NCI-H2196 (cell line): ENCODE data around the gene SCGB3A1.

Source experiments
- DNase-seq: peaks from one replicate; lab custom pipeline; 2025; ENCODE audit not compliant: unreplicated experiment; lab: John Stamatoyannopoulos, UW

SCGB3A1 gene

DNA sequence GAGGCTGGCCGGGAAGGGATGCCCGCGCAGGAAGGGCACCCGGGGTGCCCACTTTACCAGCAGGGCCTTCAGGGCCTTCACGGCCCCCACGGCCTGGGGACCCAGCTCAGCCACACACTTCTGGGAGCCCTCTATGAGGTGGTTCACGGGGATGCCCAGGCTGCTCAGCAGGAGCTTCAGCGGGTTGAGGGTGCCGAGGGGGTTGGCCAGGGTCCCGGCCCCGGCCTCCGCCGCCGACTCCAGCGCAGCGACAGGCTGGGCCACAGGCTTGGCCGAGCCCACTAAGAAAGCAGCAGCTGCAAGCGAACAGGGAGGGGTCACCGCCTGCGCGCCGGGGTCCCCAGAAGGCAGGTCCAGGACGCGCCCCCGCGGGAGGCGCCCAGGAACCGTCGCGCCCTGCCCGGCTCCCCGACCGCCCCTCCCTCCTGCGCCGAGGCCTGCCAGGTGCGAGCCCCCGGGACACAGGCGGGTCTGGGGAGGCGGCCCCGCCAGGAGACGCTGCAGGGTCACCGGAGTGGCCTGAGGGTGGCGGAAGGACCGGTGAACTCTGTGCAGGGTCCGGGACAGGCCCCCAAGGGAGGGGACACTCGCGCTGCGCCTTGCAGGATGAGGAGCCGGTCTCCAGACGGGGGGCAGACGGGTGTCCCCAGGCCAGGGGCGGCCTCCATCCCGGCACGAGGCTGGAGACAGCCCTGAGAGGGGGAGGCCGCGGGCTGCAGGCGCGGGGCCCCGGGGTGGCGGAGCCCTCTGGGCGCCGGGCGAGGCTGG is 572 bp downstream of the SCGB3A1 start:
- DNase-seq, result no peak

GRCh38 chr5:180589771-180590542 is 1.3 kb downstream of the SCGB3A1 start:
- DNase-seq, result no peak

GRCh38 chr5:180586870-180587269 is 4.4 kb downstream of the SCGB3A1 start:
- DNase-seq, result no peak

- DNase-seq, result no peak
Measured at GRCh38 chr5:180586204-180586603, 5.1 kb downstream of the SCGB3A1 start.

DNA sequence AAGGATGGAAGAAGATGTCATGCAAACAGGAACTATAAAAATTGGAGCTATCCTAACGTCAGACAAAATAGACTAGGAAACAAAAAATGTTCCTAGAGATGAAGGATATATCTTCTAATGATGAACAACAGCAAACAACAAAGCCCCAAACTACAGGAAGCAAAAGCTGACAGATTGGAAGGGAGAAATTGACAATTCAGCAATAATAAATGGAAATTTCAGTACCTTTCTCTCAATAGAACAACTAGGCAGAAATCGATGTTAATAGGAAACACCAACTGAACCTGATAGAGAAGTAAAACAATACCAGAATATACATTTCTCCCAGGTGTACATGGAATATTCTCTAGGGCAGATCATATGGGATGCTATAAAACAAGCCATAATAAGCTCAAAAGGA is 7.6 kb downstream of the SCGB3A1 start:
- DNase-seq, result no peak

DNA sequence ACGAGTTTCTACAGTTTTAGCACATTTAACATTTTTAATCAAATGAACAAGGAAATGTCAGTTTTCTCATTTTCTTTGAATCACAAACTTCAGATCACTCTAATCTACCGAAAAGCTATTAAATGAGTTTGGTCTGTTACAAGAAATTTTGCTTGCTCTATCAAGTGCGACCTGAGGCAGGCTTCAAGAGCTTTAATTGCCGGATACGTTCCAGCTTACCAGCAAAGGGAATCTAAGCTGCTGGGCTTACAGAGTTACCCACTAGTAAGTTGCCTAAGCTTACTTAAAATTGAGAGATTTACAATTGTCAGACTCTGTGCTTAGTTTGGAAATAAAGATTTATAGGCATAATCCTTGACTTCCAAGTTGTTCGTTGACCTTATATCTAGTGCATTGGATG is 10.6 kb downstream of the SCGB3A1 start:
- DNase-seq, result no peak

- DNase-seq, result no peak
Measured at GRCh38 chr5:180575571-180575970, 15.7 kb downstream of the SCGB3A1 start.

DNA sequence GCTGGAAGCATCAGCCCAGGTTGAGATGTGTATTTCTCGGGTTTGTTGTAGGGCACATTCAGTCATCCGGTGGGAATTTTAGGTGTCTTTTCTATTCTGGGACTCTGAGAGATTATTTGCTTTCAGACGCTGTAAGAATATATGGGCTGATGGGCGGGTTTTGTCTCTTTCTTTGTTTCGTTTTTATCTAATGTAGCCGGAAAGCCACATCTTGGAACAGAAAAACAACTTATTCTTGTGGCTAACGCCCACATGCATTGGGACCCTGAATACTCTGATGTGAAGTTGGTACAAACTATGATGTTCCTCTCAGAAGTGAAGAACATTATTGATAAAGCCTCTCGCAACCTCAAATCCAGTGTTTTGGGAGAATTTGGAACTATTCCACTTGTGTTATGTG is 22.4 kb downstream of the SCGB3A1 start:
- no peak for DNase-seq

DNA sequence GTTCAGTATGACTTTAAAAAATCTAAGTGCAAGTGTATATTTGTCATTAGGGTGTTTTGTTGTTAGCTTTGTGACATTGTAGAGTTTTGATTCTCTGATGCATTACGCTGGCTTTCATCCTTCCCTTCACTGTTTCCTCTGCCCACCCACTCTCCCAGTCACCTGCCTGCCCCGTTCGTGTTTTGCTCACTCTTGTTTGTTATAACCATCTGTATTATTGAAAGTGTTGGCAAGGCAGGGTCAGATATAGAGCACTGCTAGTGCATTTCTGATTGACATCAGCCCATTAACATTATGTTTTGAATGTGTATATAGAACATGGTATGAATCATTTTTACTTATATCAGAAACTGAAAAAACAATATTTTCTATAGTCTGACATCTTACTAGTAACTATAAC is 27.3 kb downstream of the SCGB3A1 start:
- no peak for DNase-seq

- no peak for DNase-seq
Measured at GRCh38 chr5:180558232-180558631, 33.1 kb downstream of the SCGB3A1 start.

DNA sequence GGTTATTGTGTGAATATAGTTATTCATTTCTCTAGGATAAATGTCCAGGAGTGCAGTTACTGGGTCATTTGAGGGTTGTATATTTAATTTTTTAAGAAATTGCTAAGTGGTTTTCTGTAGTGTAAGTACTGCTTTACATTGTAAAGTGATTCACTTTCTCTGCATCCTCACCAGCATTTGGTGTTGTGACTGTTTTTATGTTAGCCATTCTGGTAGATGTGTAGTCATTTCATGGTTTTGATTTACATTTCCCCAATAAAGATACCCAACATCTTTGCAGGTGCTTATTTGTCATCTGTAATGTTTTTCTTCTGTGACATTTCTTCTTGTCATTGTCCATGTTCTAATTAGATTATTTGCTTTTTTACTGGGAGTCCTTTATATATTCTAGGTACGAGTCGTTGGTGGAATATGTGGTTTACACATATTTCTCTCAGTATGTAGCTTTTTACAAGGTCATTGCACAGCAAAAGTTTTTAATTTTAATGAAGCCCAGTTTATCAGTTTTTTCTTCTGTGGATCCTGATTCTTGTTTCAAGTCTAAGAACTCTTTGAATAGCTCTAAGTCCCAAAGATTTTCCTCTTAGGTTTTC is 34.0 kb downstream of the SCGB3A1 start:
- no peak for DNase-seq

DNA sequence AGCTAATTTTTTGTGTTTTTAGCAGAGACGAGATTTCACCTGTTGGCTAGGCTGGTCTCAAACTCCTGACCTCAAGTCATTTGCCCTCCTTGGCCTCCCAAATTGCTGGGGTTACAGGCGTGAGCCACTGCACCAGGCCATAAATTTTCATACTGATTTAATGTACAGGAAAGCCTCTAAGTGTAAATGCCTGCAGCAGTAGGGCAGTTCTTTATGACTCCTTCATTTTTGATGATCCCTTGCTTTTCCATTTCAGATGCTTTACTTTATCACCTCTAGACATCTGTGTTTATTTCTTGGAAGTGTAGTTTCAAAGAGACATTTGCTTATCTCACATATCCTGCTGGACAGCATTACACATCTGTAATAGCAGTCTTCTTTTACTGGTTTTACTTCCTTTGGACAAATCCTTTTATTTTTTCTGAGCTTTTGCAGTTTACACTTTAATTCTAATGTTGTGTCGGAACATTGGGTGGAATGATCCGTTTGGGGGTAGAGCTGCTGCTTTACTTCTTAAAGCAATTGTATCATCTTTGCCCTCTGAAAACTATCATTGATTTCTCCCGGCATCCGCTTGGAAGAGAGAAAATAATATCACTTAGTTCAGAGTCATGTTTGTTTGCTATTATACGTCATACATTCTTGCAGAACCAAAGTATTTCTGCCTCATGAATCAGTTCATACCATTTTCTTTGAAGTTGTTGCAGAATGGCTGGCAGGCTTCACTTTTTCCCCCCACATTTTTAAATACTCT is 36.0 kb downstream of the SCGB3A1 start:
- no peak for DNase-seq

- DNase-seq, result no peak
Measured at GRCh38 chr5:180553530-180553929, 37.8 kb downstream of the SCGB3A1 start.

DNA sequence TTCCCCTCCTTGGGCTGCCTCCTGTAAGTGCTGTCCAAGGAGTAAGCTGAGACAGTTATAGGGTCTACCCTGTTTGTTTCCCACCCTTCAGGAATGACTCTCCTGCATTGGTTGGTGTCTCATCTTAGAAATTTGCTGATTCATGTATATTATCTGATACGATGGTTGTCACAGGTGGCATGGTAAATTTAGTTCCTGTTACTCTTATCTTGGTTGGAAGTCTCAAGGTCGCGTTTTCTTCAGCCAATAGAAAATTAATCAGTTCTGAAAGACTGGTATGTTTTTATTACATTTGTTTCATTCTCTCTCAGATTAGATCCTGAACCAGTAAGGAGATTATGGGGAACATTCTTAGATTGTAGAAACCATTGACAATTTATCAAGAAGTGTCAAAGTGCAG is 42.7 kb downstream of the SCGB3A1 start:
- DNase-seq, result no peak

DNA sequence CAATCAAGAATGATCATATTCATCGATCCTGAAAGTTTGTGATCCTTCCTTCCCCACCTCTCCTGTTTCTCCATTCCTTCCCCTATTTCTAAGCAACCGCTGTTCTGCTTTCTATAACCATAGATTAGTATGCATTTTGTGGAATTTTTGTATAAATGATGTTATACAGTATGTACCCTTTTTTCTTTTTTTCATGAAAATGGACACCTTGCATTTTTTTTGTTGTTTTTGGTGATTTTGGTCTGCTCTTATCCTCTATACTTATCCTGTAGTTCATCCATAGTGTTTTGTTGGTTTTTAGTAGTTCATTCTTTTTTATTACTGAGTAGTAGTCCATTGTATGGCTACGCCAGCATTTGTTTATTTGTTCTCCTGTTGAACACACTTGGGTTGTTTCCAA is 46.1 kb downstream of the SCGB3A1 start:
- DNase-seq, result no peak

DNA sequence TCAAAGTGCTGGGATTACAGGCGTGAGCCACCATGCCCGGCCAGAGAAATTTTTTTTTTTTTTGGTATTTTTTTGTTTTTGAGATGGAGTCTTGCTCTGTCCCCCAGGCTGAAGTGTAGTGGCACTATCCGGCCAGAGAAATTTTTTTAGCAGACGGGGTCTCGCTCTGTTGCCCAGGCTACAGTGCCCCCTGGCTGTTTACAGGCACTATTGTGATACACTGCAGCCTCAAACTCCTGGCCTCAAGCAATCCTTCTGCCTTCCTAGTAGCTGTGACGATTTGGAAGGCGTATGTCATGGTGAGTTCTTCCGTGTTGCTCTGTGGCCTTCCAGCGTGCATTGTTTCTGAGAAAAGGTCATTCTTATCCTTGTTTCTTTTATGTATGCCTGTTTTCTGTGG is 49.6 kb downstream of the SCGB3A1 start:
- DNase-seq, result no peak
